GM21786 (cell line): ENCODE measurements around the gene NOC2L.
"Not testable (repeated sequence)": the region's sequence is repeated elsewhere in the genome, so short reads cannot be mapped to it uniquely, and the experiment has no call there.

ENCODE experiments used
- ATAC-seq: cut with Tn5 transposase; IDR thresholded peaks from one replicate; pipeline ENCODE4 v1.9.1; 2021; ENCODE audit not compliant: unreplicated experiment

The NOC2L gene

DNA sequence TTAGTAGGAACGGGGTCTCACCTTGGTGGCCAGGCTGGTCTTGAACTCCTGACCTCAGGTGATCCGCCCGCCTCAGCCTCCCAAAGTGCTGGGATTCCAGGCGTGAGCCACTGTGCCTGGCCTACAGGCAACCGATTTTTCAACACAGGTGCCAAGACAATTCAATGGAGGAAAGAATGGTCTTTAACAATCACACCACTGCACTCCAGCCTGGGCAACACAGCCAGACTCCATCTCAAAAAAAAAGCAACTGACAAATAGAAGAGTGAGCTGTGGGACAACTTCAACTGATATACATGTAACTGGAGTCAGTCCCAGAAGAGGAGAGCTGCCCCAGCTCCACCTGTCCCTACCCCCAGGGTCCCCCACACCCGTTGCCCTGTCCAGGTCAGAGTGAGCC, 35.5 kb upstream of the NOC2L start:
- ATAC-seq = not testable (repeated sequence)

DNA sequence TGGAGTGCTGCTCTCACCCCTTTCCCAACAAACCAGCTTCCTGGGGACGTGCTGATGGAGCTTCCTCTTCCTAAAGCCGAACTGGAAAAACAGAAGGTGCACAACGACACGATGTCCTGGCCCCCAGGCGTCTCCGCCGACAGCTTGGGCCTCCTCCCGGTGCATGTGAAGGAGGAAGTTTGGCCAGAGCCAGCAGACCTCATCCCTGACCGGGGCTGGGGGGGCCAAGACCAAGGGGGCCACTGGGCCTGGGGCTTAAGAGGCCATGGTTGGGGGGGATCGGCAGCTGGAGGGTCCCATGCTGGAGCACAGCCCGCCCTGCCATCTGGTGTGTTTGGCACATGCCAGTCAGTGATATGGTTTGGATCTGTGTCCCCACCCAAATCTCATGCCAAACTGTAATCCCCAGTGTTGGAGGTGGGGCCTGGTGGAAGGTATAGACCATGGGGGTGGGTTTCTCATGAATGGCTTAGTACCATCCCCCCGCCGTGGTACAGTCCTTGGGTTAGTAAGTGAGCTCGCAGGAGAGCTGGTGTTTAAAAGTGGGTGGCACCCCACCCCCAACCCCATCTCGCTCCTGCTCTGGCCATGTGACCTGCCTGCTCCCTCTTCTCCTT, 34.4 kb upstream of the NOC2L start:
- ATAC-seq = no peak

DNA sequence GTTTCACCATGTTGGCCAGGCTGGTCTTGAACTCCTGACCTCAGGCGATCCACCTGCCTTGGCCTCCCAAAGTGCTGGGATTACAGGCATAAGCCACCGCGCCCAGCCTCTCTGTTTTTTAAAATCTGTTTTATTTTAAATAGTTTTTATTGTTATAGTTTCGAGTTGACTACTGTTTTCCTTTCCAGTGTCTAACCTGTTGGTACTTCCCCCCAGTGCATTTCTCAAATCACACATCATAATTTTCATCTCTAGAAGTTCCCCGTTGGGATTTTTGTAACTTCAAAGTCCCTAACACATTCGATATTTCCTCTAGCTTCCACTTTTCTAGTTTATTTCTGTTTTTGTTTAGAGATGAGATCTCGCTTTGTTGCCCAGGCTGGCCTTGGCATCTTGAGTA, 33.3 kb upstream of the NOC2L start:
- ATAC-seq = no peak

DNA sequence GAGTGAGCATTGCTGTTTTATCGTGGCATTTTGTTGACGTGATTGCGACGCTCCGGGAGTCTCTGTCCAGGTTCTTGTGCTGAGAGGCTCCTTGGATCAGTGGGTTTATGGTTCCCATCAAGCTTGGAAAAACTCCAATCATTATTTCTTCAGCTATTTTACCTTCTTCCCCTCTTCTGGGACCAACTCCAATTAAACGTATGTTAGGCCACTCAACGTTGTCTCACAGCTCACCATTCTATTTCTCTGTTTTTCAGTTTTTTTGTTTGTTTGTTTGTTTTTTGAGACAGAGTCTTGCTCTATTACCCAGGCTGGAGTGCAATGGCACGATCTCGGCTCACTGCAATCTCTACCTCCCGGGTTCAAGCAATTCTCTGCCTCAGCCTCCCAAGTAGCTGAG, 32.8 kb upstream of the NOC2L start:
- no peak for ATAC-seq

DNA sequence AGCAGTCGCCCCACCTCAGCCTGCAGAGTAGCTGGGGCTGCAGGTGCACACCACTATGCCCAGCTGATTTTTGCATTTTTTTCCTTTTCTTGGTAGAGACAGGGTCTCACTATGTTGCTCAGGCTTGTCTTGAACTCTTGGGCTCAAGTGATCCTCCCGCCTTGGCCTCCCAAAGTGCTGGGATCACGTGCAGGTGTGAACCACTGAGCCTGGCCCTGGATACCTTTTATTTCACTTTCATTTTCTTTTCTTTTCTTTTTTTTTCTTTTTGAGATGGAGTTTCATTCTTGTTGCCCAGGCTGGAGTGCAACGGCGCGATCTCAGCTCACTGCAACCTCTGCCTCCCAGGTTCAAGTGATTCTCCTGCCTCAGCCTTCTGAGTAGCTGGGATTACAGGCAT, 32.2 kb upstream of the NOC2L start:
- ATAC-seq = not testable (repeated sequence)

DNA sequence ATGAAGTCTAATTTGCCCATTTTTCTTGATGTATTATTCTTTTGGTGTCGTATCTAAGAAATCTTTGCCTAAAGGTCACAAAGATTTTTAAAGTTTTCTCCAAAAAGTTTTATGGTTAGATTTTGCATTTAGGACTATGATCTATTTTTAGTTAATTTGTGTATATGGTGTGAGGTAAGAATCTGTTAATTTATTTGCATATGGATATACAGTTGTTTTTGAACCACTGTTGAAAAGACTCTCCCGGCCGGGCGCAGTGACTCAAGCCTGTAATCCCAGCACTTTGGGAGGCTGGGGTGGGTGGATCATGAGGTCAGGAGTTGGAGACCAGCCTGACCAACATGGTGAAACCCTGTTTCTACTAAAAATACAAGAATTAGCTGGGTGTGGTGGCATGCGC, 29.0 kb upstream of the NOC2L start:
- not testable (repeated sequence) for ATAC-seq

DNA sequence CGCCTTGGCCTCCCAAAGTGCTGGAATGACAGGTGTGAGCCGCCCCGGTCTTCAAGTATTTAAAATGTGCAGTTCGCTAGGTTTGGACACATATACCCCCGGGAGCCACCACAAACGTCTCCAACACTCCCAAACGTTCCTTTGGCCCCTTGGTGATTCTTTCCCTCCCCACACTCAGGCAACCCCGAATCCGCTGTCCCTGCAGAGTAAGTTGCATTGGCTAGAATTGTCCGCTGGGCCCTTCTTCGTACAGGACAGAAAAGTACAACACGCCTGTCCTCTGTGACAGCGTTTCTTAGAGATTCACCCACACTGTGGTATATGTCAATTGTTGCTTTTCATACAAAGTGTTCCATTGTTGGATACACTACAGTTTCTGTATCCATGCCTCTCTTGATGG, 26.1 kb upstream of the NOC2L start:
- ATAC-seq = no peak

DNA sequence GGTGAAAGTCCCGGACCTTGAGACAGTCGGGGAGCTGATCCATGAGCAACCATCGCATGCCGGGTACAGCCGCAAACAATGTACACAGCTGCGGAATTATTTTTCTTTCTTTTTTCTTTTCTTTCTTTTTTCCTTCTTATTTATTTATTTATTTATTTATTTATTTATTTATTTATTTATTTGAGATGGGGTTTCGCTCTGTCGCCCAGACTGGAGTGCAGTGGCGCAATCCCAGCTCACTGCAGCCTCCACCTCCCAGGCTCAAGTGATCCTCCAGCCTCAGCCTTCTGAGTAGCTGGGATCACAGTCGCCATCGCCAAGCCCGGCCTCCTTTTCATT, 25.4 kb upstream of the NOC2L start:
- no peak for ATAC-seq

DNA sequence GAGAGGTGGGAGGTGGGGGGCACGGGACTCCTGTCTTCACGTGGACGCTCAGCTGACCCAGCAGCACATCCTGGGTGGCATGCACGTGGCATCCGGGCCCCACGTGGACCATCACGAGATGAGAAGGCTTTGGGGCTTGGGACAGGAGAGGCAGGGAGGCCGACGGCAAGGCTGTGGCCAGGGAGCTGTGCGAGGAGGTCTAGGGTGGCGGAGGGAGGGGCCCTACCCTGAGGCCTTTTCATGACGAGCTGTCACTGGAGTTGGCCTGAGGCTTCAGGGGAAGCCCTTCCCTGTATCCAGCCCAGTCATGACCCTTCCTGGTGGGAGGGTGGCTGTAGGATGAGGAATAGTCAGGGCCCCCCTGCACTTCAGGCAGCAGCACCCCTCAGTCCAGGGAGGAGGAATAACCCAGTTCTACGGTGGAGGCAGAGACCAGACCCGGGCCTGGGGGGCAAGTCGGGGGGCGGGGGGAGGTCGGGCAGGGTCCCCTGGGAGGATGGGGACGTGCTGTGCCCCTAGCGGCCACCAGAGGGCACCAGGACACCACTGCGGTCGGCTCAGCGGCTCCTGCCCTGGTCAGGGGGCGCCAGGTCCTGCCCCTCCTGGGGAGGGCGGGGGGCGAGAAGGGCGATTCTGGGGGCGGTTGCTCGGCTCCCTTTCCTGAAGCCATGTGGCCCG, 24.9 kb upstream of the NOC2L start:
- no peak for ATAC-seq

DNA sequence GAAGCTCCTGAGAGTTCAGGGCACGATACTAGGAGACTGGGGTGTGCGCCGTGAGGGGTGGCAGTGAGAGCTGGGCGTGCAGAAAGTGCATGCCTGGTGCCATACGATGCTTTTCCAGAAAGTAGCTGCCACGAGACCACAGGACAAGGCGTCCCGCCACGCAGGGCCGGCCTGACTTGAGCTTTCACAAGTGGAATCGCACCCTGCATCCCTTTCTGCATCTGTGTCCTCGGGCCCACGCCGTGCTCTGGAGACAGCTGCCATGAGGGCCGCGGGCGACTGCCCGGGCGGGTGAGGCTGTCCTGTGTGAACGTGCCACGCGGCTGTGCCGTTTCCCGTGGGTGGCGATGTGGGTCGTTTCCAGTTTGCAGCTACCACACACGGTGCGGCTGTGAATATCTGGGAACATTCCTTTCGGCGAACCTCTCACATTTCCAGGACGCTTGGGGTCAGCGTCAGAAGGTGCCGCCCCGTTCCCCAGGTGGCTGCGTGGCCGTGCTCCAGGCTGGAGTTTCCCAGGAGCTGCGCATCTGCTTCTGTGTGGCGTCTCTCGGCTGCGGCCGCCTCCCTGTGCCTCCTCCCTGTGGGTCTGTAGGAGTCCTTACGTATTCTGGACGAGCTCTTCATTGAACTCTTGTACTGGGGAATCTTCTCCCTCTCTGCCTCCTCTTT, 23.8 kb upstream of the NOC2L start:
- ATAC-seq = no peak

DNA sequence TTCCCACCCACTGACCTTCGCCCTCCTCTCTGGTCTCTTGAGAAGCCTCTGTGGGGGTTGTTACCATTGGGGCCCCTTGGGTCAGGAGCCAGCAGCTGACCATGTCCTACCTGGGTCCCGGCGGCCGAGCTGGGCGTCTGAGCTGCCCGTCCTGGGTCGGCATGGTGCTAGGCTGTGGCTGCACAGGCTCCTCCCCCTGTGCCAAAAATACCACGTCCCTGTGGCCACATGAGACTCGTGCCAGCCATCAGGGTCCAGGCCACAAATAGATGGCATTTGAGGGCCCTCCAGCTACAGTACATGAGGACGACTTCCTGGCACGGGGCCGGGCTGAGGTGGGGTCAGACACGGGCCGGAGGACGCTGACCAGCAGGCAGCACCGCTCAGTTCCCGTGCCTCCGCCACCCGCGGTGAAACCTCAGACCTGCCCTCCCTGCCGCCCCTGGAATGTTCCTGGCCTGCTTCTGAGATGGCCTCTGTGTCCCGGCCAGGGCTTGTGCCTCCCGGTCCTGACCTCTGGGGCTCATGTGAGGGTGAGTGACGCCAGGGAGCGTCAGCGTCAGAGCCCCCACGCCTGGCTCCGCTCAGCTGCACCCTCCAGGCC, 23.0 kb upstream of the NOC2L start, which contains the start of gene PERM1:
TSS of gene PERM1 (minus strand) at position 139 of the 604 bp plus-strand sequence. CDS start 1,064 bp downstream, outside the sequence.
- no peak for ATAC-seq

DNA sequence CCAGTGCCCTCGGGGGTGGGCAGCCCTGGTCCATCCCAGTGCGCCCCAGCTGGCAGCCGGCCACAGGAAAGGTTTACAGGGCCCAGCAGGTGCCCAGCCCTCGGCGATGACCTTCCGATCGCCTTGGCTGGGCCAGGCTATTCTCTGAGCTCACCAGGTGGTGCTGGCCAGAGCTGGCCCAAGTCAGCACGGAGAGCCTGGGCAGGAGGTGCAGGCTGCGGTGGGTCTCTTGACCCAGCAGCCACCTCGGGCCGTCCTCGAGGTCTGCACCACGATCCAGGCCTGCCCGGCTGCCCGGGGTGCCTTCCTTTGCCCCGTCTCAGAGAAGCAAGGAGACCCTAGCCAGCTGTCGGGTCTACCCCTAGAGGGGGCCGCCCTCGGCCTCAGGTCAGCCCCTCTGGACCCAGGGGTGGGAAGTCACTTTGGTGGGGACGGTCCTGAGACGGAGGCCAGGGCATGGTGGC, 22.5 kb upstream of the NOC2L start:
- ATAC-seq = no peak

DNA sequence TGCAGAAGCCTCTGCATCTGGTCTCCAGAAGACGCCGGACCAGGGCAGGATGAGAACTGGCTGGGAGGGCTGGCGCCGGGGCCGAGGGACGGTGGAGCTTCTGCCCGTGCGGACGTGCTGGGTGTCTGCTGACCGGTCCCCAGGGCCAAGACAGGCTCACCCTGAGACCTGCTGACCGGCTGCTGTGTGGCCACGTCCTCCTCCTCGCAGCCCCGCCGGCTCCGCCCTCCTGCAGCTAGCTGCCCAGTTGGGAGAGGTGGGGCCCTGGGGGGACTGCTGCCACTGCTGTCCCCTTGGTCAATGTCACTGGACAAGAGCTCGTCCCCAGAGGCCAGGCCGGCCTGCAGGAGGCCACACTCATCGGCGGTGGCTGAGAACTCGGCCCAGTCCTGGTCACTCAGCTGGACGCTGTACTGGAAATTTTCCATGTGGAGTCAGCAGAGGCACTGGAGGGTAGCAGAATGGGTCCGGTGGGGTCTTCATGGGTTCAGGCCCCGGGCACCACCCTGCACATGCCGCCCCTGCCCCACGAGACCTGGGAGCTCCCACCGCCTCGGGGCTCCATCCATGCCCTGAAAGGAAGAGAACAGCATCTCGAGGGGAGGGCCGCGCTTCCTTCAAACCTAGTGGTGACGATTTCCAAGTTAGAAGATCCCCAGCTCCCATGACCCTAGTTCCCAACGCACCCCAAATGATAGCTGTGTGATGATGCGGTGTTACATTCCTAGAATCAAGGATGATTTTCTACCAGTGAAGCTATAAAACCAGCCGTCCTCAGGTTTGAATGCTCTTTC, 21.7 kb upstream of the NOC2L start:
- ATAC-seq = no peak

DNA sequence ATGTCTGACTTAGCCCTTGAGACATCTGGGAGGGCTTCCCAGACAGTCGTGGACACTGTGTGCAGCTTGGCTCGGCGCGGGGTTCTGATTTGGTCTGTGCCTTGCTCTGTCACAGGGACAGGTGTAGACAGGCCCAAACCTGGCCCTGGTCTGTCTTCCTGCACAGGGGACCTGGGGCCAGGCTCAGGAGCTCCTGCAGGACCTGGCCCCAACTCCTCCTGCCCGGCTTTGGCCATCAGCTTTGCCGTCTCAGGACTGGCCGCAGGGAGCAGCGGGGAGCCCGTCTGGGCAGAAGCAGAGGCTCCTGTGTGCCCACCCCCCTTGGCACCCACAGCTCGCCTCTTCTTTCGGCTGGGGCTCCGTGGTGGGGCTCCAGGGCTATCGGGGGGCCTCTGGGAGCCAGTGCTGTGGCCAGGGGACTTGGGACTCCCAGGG, 21.1 kb upstream of the NOC2L start:
- ATAC-seq = no peak

DNA sequence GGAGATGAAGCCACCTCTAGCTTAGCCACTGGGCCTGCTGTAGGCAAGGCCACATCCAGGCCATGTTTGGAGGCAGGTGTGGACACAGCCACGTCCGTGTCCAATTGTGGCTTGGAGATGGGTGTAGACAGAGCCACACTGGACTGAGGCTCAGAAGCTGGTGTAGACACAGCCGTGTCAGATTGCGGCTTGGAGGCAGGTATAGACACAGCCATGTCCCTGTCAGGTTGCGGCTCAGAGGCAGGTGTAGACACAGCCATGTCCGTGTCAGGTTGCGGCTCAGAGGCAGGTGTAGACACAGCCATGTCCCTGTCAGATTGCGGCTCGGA, 20.7 kb upstream of the NOC2L start:
- ATAC-seq = no peak

DNA sequence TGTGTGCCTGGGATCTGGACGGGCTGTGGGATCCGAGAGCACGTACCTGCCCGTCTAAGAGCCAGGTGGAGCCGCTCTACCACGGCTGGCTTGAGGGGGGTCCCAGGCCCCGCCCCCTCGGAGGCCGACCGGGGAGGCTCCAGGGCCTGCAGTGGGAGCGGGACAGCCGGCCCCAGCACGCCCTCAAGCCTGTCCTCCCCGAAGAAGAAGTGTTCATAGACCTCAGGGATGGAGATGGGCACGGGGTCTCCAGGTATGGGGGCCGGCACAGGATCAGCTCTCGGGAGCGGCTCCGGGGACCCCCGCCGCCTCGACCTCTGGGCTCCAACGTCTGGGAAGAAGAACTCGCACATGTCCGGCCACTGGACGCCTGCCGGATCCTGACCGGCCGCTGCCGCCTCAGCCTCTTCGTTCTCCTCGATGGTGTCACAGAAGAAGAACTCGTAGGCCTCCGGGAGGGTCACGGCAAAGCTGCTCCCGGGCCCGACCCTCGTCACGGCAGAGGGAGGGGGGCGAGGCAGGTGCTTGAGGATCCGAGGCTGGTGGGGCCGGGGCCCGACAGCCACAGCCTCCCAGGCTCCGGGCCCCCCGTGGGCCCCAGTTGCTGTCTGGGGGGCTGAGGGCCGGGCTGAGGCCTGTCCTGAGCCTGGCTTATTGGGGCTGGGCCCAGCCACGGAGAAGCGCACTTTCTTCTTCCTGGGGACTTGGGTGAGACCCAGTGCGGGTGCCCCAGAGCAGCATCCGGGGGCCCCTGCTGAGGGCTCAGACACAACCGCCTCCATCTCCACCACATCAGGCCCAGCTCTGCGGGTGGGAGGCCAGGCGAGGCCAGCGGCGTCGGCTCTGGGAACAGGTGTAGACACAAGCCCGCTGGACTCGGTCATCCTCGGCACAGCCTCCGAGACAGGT, 20.0 kb upstream of the NOC2L start:
- ATAC-seq = no peak

DNA sequence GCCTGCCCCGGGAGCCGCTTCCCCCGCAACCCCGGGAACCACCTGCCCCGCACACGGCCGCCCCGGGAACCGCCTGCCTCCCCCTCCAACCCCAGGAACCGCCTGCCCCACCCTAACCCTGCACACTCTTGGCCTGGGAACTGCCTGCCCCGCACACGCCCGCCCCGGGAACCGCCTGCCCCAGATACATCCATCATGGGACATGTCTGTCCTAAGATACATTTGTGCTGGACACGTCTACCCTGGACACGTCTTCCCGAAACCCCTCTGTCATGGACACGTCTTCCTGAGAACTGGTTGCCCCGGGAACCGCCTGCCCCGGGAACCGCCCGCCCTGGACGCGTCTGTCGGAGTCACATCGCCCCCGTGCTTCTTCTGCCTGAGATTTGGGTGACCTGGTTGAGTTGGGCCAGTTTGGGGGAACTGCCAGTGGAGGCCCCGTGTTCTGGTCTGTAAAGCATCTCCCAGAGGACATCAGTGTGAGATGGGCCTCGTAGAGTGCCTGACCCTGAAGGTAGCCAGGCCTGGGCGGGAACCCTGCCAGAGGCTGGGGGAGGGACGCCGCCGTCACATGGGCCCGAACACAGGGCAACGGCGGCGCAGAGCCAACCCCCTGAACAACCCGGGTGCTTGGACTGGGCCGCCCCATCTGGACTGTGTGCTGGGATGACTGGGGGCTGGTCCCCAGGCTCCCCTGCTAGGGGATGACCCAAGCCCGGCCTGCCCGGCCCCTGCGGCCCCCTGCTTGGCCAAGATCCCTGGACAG, 19.2 kb upstream of the NOC2L start:
- ATAC-seq = no peak

DNA sequence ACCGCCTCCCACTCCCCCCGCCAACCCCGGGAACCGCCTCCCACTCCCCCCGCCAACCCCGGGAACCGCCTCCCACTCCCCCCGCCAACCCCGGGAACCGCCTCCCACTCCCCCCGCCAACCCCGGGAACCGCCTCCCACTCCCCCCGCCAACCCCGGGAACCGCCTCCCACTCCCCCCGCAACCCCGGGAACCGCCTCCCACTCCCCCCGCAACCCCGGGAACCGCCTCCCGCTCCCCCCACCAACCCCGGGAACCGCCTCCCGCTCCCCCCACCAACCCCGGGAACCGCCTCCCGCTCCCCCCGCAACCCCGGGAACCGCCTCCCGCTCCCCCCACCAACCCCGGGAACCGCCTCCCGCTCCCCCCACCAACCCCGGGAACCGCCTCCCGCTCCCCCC, 17.7 kb upstream of the NOC2L start:
- not testable (repeated sequence) for ATAC-seq

DNA sequence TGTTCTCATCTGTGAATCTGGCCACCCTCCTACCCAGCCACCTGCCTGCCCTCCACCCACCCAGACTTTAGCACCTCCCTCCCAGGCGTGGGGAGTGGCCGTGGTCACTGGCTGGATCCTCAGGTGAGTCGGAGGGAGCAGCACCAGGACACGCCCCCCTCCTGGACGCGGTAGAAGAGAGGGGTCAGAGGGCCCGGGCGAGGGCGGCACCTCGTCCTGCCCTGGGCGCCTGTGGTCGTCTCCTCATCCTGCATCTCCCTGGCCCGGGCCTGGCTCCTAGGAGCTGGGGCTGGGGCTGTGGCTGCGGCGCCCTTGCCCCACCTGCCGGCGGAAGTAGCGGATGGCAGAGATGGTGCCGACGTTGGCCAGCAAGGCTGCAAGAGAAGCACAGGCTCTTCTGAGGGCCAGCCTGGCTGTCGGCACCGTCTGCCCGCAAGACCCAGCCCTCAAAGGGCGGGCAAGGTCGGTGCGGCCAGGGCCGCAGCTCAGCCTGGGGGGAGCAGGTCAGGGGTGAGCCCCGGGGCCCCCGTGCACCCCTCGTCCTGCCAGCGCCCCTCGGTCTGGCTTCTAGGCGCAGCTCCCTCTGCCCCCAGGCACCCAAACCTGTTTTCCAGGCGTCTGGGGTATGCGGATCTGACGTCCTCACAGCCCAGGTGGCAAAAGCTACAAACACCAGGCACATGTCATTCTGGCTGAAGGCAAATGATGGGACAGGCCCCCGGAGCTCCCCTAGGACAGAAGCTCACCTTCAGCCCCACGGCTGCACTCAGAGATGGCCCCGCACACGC, 17.0 kb upstream of the NOC2L start:
- no peak for ATAC-seq
